ENCODE data around the gene TTYH3.

DNA sequence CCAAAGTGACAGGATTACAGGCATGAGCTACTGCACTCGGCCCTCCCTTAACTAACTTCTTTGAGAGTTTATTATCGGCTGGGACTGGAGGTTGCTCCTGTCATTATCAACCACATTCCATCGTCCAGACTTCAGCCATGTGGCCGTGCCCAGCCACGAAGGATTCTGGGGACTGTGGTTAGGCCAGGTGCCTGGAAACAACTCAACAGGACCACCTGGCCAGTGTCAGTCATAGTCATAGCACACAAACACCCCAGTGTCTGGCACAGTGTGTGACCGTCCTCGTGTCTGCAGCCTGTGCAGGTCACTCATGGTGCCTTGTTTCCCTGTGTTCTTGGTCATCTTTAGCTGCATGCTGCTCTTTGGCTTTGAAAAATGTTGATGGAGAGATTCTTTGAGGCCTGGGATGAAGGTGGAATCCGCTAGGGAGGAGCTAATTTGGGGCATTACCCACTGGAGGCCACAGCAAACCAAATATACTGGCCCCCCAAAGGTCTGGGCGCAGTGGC is 43.5 kb downstream of the TTYH3 start:
- TF ChIP-seq, protein P1, sequence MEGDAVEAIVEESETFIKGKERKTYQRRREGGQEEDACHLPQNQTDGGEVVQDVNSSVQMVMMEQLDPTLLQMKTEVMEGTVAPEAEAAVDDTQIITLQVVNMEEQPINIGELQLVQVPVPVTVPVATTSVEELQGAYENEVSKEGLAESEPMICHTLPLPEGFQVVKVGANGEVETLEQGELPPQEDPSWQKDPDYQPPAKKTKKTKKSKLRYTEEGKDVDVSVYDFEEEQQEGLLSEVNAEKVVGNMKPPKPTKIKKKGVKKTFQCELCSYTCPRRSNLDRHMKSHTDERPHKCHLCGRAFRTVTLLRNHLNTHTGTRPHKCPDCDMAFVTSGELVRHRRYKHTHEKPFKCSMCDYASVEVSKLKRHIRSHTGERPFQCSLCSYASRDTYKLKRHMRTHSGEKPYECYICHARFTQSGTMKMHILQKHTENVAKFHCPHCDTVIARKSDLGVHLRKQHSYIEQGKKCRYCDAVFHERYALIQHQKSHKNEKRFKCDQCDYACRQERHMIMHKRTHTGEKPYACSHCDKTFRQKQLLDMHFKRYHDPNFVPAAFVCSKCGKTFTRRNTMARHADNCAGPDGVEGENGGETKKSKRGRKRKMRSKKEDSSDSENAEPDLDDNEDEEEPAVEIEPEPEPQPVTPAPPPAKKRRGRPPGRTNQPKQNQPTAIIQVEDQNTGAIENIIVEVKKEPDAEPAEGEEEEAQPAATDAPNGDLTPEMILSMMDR (IDR thresholded peaks at IDR 0.05): no peak
- no peak for TF ChIP-seq ZFX (IDR thresholded peaks at IDR 0.05; ENCODE audit: borderline replicate concordance)

All from 22Rv1 (cell line).